ENCODE measurements around the gene SLC17A5. TPM values are rescaled to one million over a fixed set of nuclear protein-coding genes. Genes with fewer than 3 reads are reported as not detected.
"Not testable (repeated sequence)": the region's sequence is repeated elsewhere in the genome, so short reads cannot be mapped to it uniquely, and the experiment has no call there.

The SLC17A5 gene
- total RNA-seq, 2 donors from 2014 or later: 4.4 to 8.3 TPM

GRCh38 chr6:73624896-73625295, 28.9 kb downstream of the SLC17A5 start:
- no peak overlapping the region for H3K27ac ChIP-seq (ENCODE audit: low read depth, low read length)
- H3K9ac ChIP-seq (ENCODE audit: extremely low read depth, low read length, poor library complexity, severe bottlenecking): no peak overlapping the region
- H3K9me3 Mint-ChIP-seq: no peaks in the 10 kb centered on the region
- no peaks in the 10 kb centered on the region for H3K27me3 ChIP-seq (ENCODE audit: control insufficient read depth, insufficient read depth, low read length, poor library complexity, severe bottlenecking)
- H3K36me3 Mint-ChIP-seq (ENCODE audit: low read depth): no peaks in the 10 kb centered on the region
- WGBS, 2 experiments (ENCODE audit: insufficient coverage in 1 of 2, insufficient read length in 1 of 2): 97 to 100% methylated on average over 3 to 4 of the region's 4 CpGs
- H3K36me3 ChIP-seq (ENCODE audit: control insufficient read depth, insufficient read depth, low read length): no peaks in the 10 kb centered on the region
- TF ChIP-seq CTCF (conservative IDR thresholded peaks at IDR 0.05): no peak
- DNase-seq: no peak
- no peak overlapping the region for H3K4me3 Mint-ChIP-seq
- no peak overlapping the region for H3K4me3 ChIP-seq (ENCODE audit: low read length)
- H3K27ac Mint-ChIP-seq: no peak overlapping the region
- no peaks in the 10 kb centered on the region for H3K4me1 ChIP-seq (ENCODE audit: control insufficient read depth, insufficient read depth, low read length)
- no peaks in the 10 kb centered on the region for H3K9me3 ChIP-seq (ENCODE audit: control insufficient read depth, low read length)
- no peaks in the 10 kb centered on the region for H3K27me3 Mint-ChIP-seq (ENCODE audit: insufficient read depth)
- peaks cover 4% of the 10 kb centered on the region for H3K4me1 Mint-ChIP-seq

GRCh38 chr6:73623480-73623879, 30.3 kb downstream of the SLC17A5 start:
- 96% methylated on average over 7 of the region's 8 CpGs; no CpG with 5 or more reads in 1 of the 2 experiments for WGBS, 2 experiments (ENCODE audit: insufficient coverage in 1 of 2, insufficient read length in 1 of 2)
- not testable (repeated sequence) for H3K4me1 Mint-ChIP-seq; H3K4me1 ChIP-seq (ENCODE audit: control insufficient read depth, insufficient read depth, low read length); H3K27me3 Mint-ChIP-seq (ENCODE audit: insufficient read depth); H3K9ac ChIP-seq (ENCODE audit: extremely low read depth, low read length, poor library complexity, severe bottlenecking); H3K27me3 ChIP-seq (ENCODE audit: control insufficient read depth, insufficient read depth, low read length, poor library complexity, severe bottlenecking); H3K9me3 Mint-ChIP-seq; H3K27ac Mint-ChIP-seq; H3K4me3 ChIP-seq (ENCODE audit: low read length); H3K27ac ChIP-seq (ENCODE audit: low read depth, low read length); DNase-seq; H3K36me3 ChIP-seq (ENCODE audit: control insufficient read depth, insufficient read depth, low read length); H3K4me3 Mint-ChIP-seq; H3K9me3 ChIP-seq (ENCODE audit: control insufficient read depth, low read length); H3K36me3 Mint-ChIP-seq (ENCODE audit: low read depth)

GRCh38 chr6:73618082-73618481, 35.7 kb downstream of the SLC17A5 start:
- not testable (repeated sequence) for H3K27me3 ChIP-seq (ENCODE audit: control insufficient read depth, insufficient read depth, low read length, poor library complexity, severe bottlenecking); H3K27ac ChIP-seq (ENCODE audit: low read depth, low read length); H3K4me1 ChIP-seq (ENCODE audit: control insufficient read depth, insufficient read depth, low read length); H3K4me1 Mint-ChIP-seq; H3K36me3 Mint-ChIP-seq (ENCODE audit: low read depth); H3K4me3 Mint-ChIP-seq; H3K9me3 ChIP-seq (ENCODE audit: control insufficient read depth, low read length); H3K4me3 ChIP-seq (ENCODE audit: low read length); H3K9me3 Mint-ChIP-seq; H3K36me3 ChIP-seq (ENCODE audit: control insufficient read depth, insufficient read depth, low read length); DNase-seq; H3K9ac ChIP-seq (ENCODE audit: extremely low read depth, low read length, poor library complexity, severe bottlenecking); H3K27ac Mint-ChIP-seq; H3K27me3 Mint-ChIP-seq (ENCODE audit: insufficient read depth)
- 93% methylated on average over 6 of the region's 8 CpGs; no CpG with 5 or more reads in 1 of the 2 experiments for WGBS, 2 experiments (ENCODE audit: insufficient coverage in 1 of 2, insufficient read length in 1 of 2)

- Histone ChIP-seq H3K4me3 (ENCODE audit: low read length) (no peak overlapping the region), H3K27me3 (ENCODE audit: control insufficient read depth, insufficient read depth, low read length, poor library complexity, severe bottlenecking) (no peaks in the 10 kb centered on the region), H3K9ac (ENCODE audit: extremely low read depth, low read length, poor library complexity, severe bottlenecking) (no peak overlapping the region), H3K27ac (ENCODE audit: low read depth, low read length) (no peak overlapping the region), H3K9me3 (ENCODE audit: control insufficient read depth, low read length) (no peaks in the 10 kb centered on the region), H3K4me1 (ENCODE audit: control insufficient read depth, insufficient read depth, low read length) (no peaks in the 10 kb centered on the region), H3K36me3 (ENCODE audit: control insufficient read depth, insufficient read depth, low read length) (no peaks in the 10 kb centered on the region)
- H3K27me3 Mint-ChIP-seq (ENCODE audit: insufficient read depth): no peaks in the 10 kb centered on the region
- no peaks in the 10 kb centered on the region for H3K4me1 Mint-ChIP-seq
- no peak overlapping the region for H3K4me3 Mint-ChIP-seq
- no peaks in the 10 kb centered on the region for H3K9me3 Mint-ChIP-seq
- no peak for DNase-seq
- no peaks in the 10 kb centered on the region for H3K36me3 Mint-ChIP-seq (ENCODE audit: low read depth)
- H3K27ac Mint-ChIP-seq: no peak overlapping the region
- 94 to 100% methylated on average over 3 to 6 of the region's 6 CpGs for WGBS, 2 experiments (ENCODE audit: insufficient coverage in 1 of 2, insufficient read length in 1 of 2)
- TF ChIP-seq CTCF (conservative IDR thresholded peaks at IDR 0.05): no peak
Measured at GRCh38 chr6:73614802-73615201, 39.0 kb downstream of the SLC17A5 start.
